GM12878 (cell line): Measurements from ENCODE around the gene ODC1. TPM values are rescaled to one million over a fixed set of nuclear protein-coding genes. Genes with fewer than 3 reads are reported as not detected.

Experiments
- CBFB ChIP-seq: IDR thresholded peaks from 2 replicates; pipeline ENCODE4 v1.6.1; 2016; ENCODE audit warnings: antibody characterized with exemption, low read depth
- CREM ChIP-seq: IDR thresholded peaks from 2 replicates; pipeline ENCODE4 v1.6.1; 2014; ENCODE audit warnings: antibody characterized with exemption, low read depth
- EED ChIP-seq: sonication (generic); IDR thresholded peaks from 2 replicates; pipeline ENCODE4 v1.6.1; 2016; ENCODE audit warnings: antibody characterized with exemption, low read depth
- ETV6 ChIP-seq, 2 experiments: fragments of 450-650 bp in 1 of 2; IDR thresholded peaks in 1 of 2; conservative IDR thresholded peaks in 1 of 2; 2 replicates each; pipeline ENCODE4 v1.6.1; 2014; ENCODE audit warnings: antibody characterized with exemption in 1 of 2, borderline replicate concordance in 1 of 2, low read depth in 1 of 2, mild to moderate bottlenecking in 1 of 2, moderate library complexity in 1 of 2
- FOXM1 ChIP-seq: IDR thresholded peaks from 2 replicates; pipeline ENCODE4 v1.6.1; 2012; ENCODE audit warnings: low read depth, mild to moderate bottlenecking, inconsistent platforms, low read length, moderate library complexity
- IKZF1 ChIP-seq: fragments of 450-650 bp; conservative IDR thresholded peaks from 2 replicates; pipeline ENCODE4 v1.6.1; 2017; ENCODE audit warnings: antibody characterized with exemption, mild to moderate bottlenecking
- JUND ChIP-seq: IDR thresholded peaks from 2 replicates; pipeline ENCODE4 v1.6.1; 2012; ENCODE audit warnings: low read depth, mild to moderate bottlenecking, low read length, improper control_type of control experiment, moderate library complexity
- NR2C2 ChIP-seq: IDR thresholded peaks from 2 replicates; pipeline ENCODE4 v1.6.1; 2011; ENCODE audit warnings: borderline replicate concordance, low read depth; ENCODE audit not compliant: control insufficient read depth, insufficient read length
- NR2F1 ChIP-seq: fragments of 450-650 bp; conservative IDR thresholded peaks from 2 replicates; pipeline ENCODE4 v1.6.1; 2017; ENCODE audit warnings: mild to moderate bottlenecking
- PAX5 ChIP-seq: IDR thresholded peaks from 2 replicates; pipeline ENCODE4 v1.6.1; 2011; ENCODE audit warnings: low read depth, low read length, borderline replicate concordance
- SMC3 ChIP-seq: IDR thresholded peaks from 2 replicates; pipeline ENCODE4 v1.6.1; 2011; ENCODE audit warnings: low read length, improper control_type of control experiment, borderline replicate concordance
- TBL1XR1 ChIP-seq: IDR thresholded peaks from 2 replicates; pipeline ENCODE4 v1.6.1; 2012; ENCODE audit warnings: low read depth, low read length, improper control_type of control experiment
- TCF12 ChIP-seq: IDR thresholded peaks from 2 replicates; pipeline ENCODE4 v1.6.1; 2011; ENCODE audit warnings: low read depth, mild to moderate bottlenecking, low read length
- ZBTB40 ChIP-seq: fragments of 450-650 bp; IDR thresholded peaks from 2 replicates; pipeline ENCODE4 v1.6.1; 2016; ENCODE audit warnings: mild to moderate bottlenecking, moderate library complexity, borderline replicate concordance
- ZNF622 ChIP-seq: fragments of 450-650 bp; IDR thresholded peaks from 2 replicates; pipeline ENCODE4 v1.6.1; 2017; ENCODE audit warnings: mild to moderate bottlenecking, inconsistent platforms
- ZZZ3 ChIP-seq: IDR thresholded peaks from 2 replicates; pipeline ENCODE4 v1.6.1; 2011; ENCODE audit warnings: low read depth; ENCODE audit not compliant: control insufficient read depth, insufficient read length
- polyA plus RNA-seq, 11 experiments: library from polyadenylated mRNA; depleted of rRNA in 4 of 11; unstranded in 6 of 11; stranded (reverse) in 5 of 11; fragments of >200 nt; fragmentation: Nextera tagmentation in 4 of 11; fragmentation: Illumina TruSeq in 1 of 11; extraction: Ambion mirVana in 4 of 11; extraction: Trizol in 1 of 11; gene quantifications; 1 replicate in 1 of 11; 2 replicates in 10 of 11; pipeline versions ENCODE4 v1.2.1 to v1.2.3, GENCODE V29; 2011 to 2016; ENCODE audit warnings: inconsistent platforms in 2 of 11, missing spikeins in 2 of 11, low read depth in 1 of 11
- total RNA-seq, 4 experiments: library from RNA; depleted of rRNA in 3 of 4; stranded (reverse); fragments of >200 nt in 3 of 4; fragmentation: Illumina TruSeq in 1 of 4; extraction: Trizol in 1 of 4; gene quantifications; 2 replicates each; pipeline versions ENCODE4 v1.2.1 to v1.2.3, GENCODE V29; 2013 to 2021
- TF ChIP-seq, protein P1 (sequence below): IDR thresholded peaks from 2 replicates; pipeline ENCODE4 v1.6.1; 2012; ENCODE audit warnings: low read depth, low read length, improper control_type of control experiment
- TF ChIP-seq, protein P2 (sequence below): fragments of 450-650 bp; IDR thresholded peaks from 2 replicates; pipeline ENCODE4 v1.6.1; 2017; ENCODE audit warnings: mild to moderate bottlenecking, moderate library complexity

ODC1 gene
- total and polyA plus RNA-seq, 10 of the 15 experiments (the other 5 are each of a cell fraction or from before 2014, with no cell fraction given) = 68.5 to 441 (median 340) TPM

DNA sequence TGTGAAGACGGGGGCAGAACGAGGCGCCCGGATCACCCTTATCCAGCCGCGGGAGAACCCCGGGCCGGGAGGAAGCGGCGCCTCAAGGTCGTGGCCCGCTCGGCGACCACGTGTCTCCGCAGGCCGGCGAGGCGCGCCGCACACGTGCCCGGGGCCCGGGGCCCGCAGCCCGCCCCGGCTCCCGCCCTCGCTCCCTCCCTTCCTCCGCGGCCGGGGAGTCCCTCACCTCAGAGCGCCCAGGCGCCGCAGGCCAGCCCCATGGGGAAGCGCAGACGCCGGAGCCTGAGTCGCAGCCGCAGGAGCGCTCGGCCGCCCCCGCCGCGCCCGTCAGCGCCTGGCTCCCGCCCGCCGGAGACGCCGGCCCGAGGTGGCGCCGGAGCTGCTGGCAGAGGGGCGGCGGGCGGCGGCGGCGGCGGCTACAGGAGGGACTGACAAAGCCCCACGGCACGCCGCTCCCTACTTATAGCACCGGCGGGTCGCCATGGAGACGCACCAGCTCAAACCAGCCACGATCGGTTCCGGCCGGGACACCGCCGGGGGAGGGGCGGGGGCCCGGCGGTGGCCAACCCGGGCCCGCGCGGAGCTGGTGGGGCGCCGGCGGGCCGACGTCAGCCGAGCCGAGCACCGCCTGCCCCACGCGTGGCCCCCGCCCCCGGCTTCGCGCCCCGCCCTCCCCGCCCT lies at the start of gene ODC1 (continued):
- TF ChIP-seq, protein P1, sequence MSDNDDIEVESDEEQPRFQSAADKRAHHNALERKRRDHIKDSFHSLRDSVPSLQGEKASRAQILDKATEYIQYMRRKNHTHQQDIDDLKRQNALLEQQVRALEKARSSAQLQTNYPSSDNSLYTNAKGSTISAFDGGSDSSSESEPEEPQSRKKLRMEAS = peak; percentile 94
- TF ChIP-seq JUND (no peak), SMC3 (no peak), ZBTB40 (no peak), NR2F1 (peak; percentile 97), CREM (no peak), PAX5 (0 out of 2 replicates have a peak, but pooled peaks have one; percentile 4), FOXM1 (no peak), TCF12 (no peak), IKZF1 (peak; percentile 91), ZZZ3 (no peak), ZNF622 (no peak), ETV6 (conservative IDR thresholded peaks at IDR 0.05 in 1 of 2, IDR thresholded peaks at IDR 0.05 in 1 of 2; ENCODE audit: borderline replicate concordance in 1 of 2, low read depth in 1 of 2) (no peak), NR2C2 (no peak), TBL1XR1 (peak; percentile 7; the same call in 1 of the 2 replicates), EED (no peak), CBFB (0 out of 2 replicates have a peak, but pooled peaks have one; percentile 53)
- TF ChIP-seq, protein P2, sequence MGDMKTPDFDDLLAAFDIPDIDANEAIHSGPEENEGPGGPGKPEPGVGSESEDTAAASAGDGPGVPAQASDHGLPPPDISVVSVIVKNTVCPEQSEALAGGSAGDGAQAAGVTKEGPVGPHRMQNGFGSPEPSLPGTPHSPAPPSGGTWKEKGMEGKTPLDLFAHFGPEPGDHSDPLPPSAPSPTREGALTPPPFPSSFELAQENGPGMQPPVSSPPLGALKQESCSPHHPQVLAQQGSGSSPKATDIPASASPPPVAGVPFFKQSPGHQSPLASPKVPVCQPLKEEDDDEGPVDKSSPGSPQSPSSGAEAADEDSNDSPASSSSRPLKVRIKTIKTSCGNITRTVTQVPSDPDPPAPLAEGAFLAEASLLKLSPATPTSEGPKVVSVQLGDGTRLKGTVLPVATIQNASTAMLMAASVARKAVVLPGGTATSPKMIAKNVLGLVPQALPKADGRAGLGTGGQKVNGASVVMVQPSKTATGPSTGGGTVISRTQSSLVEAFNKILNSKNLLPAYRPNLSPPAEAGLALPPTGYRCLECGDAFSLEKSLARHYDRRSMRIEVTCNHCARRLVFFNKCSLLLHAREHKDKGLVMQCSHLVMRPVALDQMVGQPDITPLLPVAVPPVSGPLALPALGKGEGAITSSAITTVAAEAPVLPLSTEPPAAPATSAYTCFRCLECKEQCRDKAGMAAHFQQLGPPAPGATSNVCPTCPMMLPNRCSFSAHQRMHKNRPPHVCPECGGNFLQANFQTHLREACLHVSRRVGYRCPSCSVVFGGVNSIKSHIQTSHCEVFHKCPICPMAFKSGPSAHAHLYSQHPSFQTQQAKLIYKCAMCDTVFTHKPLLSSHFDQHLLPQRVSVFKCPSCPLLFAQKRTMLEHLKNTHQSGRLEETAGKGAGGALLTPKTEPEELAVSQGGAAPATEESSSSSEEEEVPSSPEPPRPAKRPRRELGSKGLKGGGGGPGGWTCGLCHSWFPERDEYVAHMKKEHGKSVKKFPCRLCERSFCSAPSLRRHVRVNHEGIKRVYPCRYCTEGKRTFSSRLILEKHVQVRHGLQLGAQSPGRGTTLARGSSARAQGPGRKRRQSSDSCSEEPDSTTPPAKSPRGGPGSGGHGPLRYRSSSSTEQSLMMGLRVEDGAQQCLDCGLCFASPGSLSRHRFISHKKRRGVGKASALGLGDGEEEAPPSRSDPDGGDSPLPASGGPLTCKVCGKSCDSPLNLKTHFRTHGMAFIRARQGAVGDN = peak; percentile 98
